Measurements from ENCODE around the gene ATG2B.
A peak's percentile ranks its signal among the peaks of the same experiment; 100 is the strongest.

ATG2B gene

DNA sequence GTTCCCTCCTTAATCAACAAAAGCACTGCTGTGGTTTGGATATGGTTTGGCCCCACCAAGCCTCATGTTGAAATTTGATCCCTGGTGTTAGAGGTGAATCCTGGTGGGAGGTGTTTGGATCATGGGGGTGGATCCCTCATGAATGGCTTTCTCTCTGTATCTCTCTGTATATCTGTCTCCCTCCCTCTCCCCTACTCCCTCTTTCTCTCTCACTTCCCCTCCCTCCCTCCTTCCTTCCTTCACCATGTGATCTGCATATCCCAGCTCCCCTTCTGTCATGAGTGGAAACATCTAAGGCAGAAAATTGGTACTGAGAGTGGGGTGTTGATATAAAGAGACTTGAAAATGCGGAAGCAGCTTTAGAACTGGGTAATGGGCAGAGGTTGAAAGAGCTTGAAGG lies 5.4 kb upstream of the ATG2B start:
- TF ChIP-seq, protein P1, sequence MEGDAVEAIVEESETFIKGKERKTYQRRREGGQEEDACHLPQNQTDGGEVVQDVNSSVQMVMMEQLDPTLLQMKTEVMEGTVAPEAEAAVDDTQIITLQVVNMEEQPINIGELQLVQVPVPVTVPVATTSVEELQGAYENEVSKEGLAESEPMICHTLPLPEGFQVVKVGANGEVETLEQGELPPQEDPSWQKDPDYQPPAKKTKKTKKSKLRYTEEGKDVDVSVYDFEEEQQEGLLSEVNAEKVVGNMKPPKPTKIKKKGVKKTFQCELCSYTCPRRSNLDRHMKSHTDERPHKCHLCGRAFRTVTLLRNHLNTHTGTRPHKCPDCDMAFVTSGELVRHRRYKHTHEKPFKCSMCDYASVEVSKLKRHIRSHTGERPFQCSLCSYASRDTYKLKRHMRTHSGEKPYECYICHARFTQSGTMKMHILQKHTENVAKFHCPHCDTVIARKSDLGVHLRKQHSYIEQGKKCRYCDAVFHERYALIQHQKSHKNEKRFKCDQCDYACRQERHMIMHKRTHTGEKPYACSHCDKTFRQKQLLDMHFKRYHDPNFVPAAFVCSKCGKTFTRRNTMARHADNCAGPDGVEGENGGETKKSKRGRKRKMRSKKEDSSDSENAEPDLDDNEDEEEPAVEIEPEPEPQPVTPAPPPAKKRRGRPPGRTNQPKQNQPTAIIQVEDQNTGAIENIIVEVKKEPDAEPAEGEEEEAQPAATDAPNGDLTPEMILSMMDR (IDR thresholded peaks at IDR 0.05): no peak
- Histone ChIP-seq H3K4me1 (no peaks in the 10 kb centered on the region), H2AFZ (no peak overlapping the region), H3K9me3 (ENCODE audit: control insufficient read depth, low read length) (no peaks in the 10 kb centered on the region), H3K27me3 (ENCODE audit: control insufficient read depth, insufficient read depth, low read length) (no peaks in the 10 kb centered on the region), H3K9ac (no peak overlapping the region), H3K4me3 (ENCODE audit: low read depth, low read length) (no peak overlapping the region), H3K27ac (no peak overlapping the region), H3K4me2 (ENCODE audit: low read length) (no peak overlapping the region), H3K79me2 (peaks cover 27% of the 10 kb centered on the region), H3K36me3 (ENCODE audit: control insufficient read depth, insufficient read depth, low read length) (no peaks in the 10 kb centered on the region)

- Histone ChIP-seq H3K4me2 (ENCODE audit: low read length) (no peak overlapping the region), H3K9ac (no peak overlapping the region)
Observed at GRCh38 chr14:96364962-96365361, 1.8 kb upstream of the ATG2B start.

GRCh38 chr14:96363751-96364336 lies 703 bp upstream of the ATG2B start:
- H3K4me2 ChIP-seq (ENCODE audit: low read length): peak overlapping the region; percentile 63
- peak overlapping the region; percentile 93 for H2AFZ ChIP-seq
- peaks cover 8% of the 10 kb centered on the region for H3K4me1 ChIP-seq
- H3K9me3 ChIP-seq (ENCODE audit: control insufficient read depth, low read length): no peaks in the 10 kb centered on the region
- peak overlapping the region; percentile 58 for H3K9ac ChIP-seq
- no peaks in the 10 kb centered on the region for H3K27me3 ChIP-seq (ENCODE audit: control insufficient read depth, insufficient read depth, low read length)
- H3K36me3 ChIP-seq (ENCODE audit: control insufficient read depth, insufficient read depth, low read length): no peaks in the 10 kb centered on the region
- H3K27ac ChIP-seq: peak overlapping the region; percentile 79
- H3K4me3 ChIP-seq (ENCODE audit: low read depth, low read length): peak overlapping the region; percentile 90
- peaks cover 52% of the 10 kb centered on the region for H3K79me2 ChIP-seq
- TF ChIP-seq, protein P1 (IDR thresholded peaks at IDR 0.05): no peak

More at GRCh38 chr14:96364962-96365361, 1.8 kb upstream of the ATG2B start:
- Histone ChIP-seq H3K4me1 (peaks cover 8% of the 10 kb centered on the region), H3K36me3 (ENCODE audit: control insufficient read depth, insufficient read depth, low read length) (no peaks in the 10 kb centered on the region), H3K4me3 (ENCODE audit: low read depth, low read length) (no peak overlapping the region), H3K79me2 (peaks cover 50% of the 10 kb centered on the region), H3K27ac (no peak overlapping the region), H2AFZ (no peak overlapping the region), H3K27me3 (ENCODE audit: control insufficient read depth, insufficient read depth, low read length) (no peaks in the 10 kb centered on the region), H3K9me3 (ENCODE audit: control insufficient read depth, low read length) (no peaks in the 10 kb centered on the region)
- TF ChIP-seq, protein P1 (IDR thresholded peaks at IDR 0.05): no peak

DNA sequence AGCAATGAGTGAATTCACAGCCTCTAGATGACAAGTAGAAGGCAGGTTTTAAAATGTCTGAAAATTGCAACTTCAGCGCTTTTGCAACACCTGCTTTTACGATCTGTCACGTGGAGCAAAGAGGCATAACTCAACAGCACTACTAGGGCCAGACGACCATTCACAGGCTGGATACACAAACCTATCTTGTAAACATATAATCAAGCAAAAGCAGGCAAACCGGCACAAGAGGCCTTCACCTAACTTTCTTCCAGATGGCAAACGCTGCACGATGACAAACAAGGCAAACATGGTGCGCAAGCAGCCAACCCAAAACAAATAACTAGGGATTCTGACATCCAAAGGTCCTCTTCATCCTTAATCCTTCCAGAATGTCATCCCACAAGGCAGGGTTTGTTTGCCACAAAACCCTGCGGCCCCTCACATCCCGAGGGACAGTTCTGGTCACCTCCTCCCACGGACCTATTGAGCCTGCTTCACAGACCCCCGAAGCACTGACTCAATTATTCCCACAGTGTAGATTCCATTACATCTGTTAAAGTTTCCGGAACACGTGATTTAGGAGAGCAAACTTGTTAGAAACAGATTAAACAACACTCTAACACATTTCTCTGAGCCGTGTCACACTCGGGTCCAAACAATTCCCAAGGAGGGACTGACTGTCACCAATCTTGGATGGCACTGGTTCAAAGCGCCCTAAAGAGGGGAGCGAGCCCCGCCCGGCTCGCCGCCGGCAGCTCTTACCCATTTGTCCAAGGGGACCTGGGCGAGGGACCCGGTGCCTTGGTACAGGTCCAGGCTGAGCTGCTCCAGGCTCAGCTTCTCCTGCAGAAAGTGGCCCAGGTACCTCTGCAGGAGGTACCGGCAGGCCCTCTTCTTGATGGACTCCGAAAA lies 823 bp downstream of the ATG2B start:
- Histone ChIP-seq H3K36me3 (ENCODE audit: control insufficient read depth, insufficient read depth, low read length) (no peaks in the 10 kb centered on the region), H3K27ac (peak overlapping the region; percentile 79), H3K9ac (peak overlapping the region; percentile 68), H3K27me3 (ENCODE audit: control insufficient read depth, insufficient read depth, low read length) (no peaks in the 10 kb centered on the region), H3K4me1 (peaks cover 8% of the 10 kb centered on the region), H2AFZ (peak overlapping the region; percentile 93), H3K79me2 (peaks cover 52% of the 10 kb centered on the region), H3K4me2 (ENCODE audit: low read length) (peak overlapping the region; percentile 83), H3K9me3 (ENCODE audit: control insufficient read depth, low read length) (no peaks in the 10 kb centered on the region), H3K4me3 (ENCODE audit: low read depth, low read length) (peak overlapping the region; percentile 90)
- TF ChIP-seq, protein P1 (IDR thresholded peaks at IDR 0.05): no peak

Data from parathyroid adenoma (tissue), 2 donors.